Lung (tissue), 13 donors: ENCODE results near the gene MYCBP. TPM values are rescaled to one million over a fixed set of nuclear protein-coding genes. Genes with fewer than 3 reads are reported as not detected.

Source experiments
- ATAC-seq: fragments of 200-7000 bp; cut with Tn5 transposase; one replicate; pipeline ENCODE4 v1.9.1; 2020; ENCODE audit warnings: moderate number of reproducible peaks; ENCODE audit not compliant: insufficient read depth, low FRiP score
- DNase-seq, 3 donors: peaks; one replicate each; pipeline ENCODE4 v3.0.0-alpha.2; 2013 to 2017
- H3K27ac ChIP-seq, 2 donors: one replicate each; pipeline ENCODE4 v1.5.1; 2013; ENCODE audit warnings: mild to moderate bottlenecking in 2 of 2, moderate library complexity in 2 of 2, control low read depth in 1 of 2, inconsistent platforms in 1 of 2, low read depth in 1 of 2, low read length in 1 of 2
- H3K27me3 ChIP-seq, 3 donors: one replicate each; pipeline ENCODE4 v1.5.1; 2013; ENCODE audit warnings: low read length in 2 of 3; ENCODE audit not compliant: control insufficient read depth in 3 of 3, insufficient read depth in 3 of 3
- H3K36me3 ChIP-seq, 4 donors: one replicate each; pipeline ENCODE4 v1.5.1; 2013; ENCODE audit warnings: low read length in 4 of 4, mild to moderate bottlenecking in 1 of 4, moderate library complexity in 1 of 4; ENCODE audit not compliant: control insufficient read depth in 4 of 4, insufficient read depth in 4 of 4
- H3K4me1 ChIP-seq, 5 donors: one replicate each; pipeline ENCODE4 v1.5.1; 2013; ENCODE audit warnings: low read length in 5 of 5, mild to moderate bottlenecking in 2 of 5, moderate library complexity in 1 of 5; ENCODE audit not compliant: control insufficient read depth in 5 of 5, insufficient read depth in 5 of 5
- H3K4me3 ChIP-seq: one replicate; pipeline ENCODE4 v1.5.1; 2013; ENCODE audit warnings: mild to moderate bottlenecking, control low read depth, moderate library complexity
- H3K9ac ChIP-seq, 2 donors: one replicate each; pipeline ENCODE4 v1.5.1; 2013; ENCODE audit warnings: low read length in 2 of 2, control low read depth in 1 of 2; ENCODE audit not compliant: insufficient read depth in 1 of 2
- H3K9me3 ChIP-seq, 4 donors: one replicate each; pipeline ENCODE4 v1.5.1; 2013; ENCODE audit warnings: low read length in 3 of 4, mild to moderate bottlenecking in 1 of 4, moderate library complexity in 1 of 4; ENCODE audit not compliant: control insufficient read depth in 4 of 4, insufficient read depth in 3 of 4
- CTCF ChIP-seq: IDR thresholded peaks from 2 replicates; pipeline ENCODE4 v1.5.1; 2012; ENCODE audit warnings: mild to moderate bottlenecking; ENCODE audit errors: control extremely low read depth, extremely low read depth
- WGBS, 2 donors: extraction: QIAGEN DNeasy Blood & Tissue Kit; methylation state at CpG; one replicate each; pipeline ENCODE4 v1.1.7; 2013; 5-methylcytosine and 5-hydroxymethylcytosine counted together
- polyA plus RNA-seq, 2 donors: library from polyadenylated mRNA; stranded (reverse); fragments of 200-250 nt; gene quantifications; one replicate each; pipeline ENCODE4 v1.2.1, GENCODE V29; 2013
- small RNA-seq: library from RNA; depleted of rRNA; stranded (forward); fragments of <200 nt; gene quantifications from one replicate; pipeline ENCODE3, GENCODE V24; 2014; ENCODE audit warnings: low replicate concordance
- total RNA-seq, 2 donors: library from RNA; depleted of rRNA in 1 of 2; stranded (reverse); fragments of >200 nt in 1 of 2; gene quantifications; one replicate each; pipeline ENCODE4 v1.2.1, GENCODE V29; 2014 to 2021
- donor health status: control.
- donor health status: control.
- donor health status: Bipolar disorder and iron deficiency.
- donor health status: healthy.
- donor health status: DM: yes; HTN: yes; CAD: no.

The MYCBP gene
- total and polyA plus RNA-seq, 4 donors, result 11.2 to 26.6 (median 13.9) TPM

- Histone ChIP-seq H3K4me3 (no peak overlapping the region), H3K27me3 (peaks cover 0 to 59% (median 37%) of the 10 kb centered on the region in 3 donors), H3K27ac (no peak overlapping the region), H3K9me3 (peaks cover 0 to 6% (median 0%) of the 10 kb centered on the region in 4 donors), H3K36me3 (no peaks in the 10 kb centered on the region), H3K9ac (no peak overlapping the region), H3K4me1 (peaks cover 0 to 15% (median 6%) of the 10 kb centered on the region in 5 donors)
- no peak for TF ChIP-seq CTCF
- whole genome bisulfite sequencing, 2 donors, result 64% methylated on average over 7 of the region's 7 CpGs
- no peak for ATAC-seq
- DNase-seq, result no peak
Observed at GRCh38 chr1:38814444-38814983, 58.6 kb downstream of the MYCBP start.

GRCh38 chr1:38812981-38813380 lies 60.2 kb downstream of the MYCBP start:
- Histone ChIP-seq H3K4me1 (peaks cover 0 to 9% (median 3%) of the 10 kb centered on the region in 5 donors), H3K9ac (no peak overlapping the region), H3K4me3 (no peak overlapping the region), H3K27ac (no peak overlapping the region), H3K9me3 (peaks cover 0 to 6% (median 0%) of the 10 kb centered on the region in 4 donors), H3K36me3 (no peaks in the 10 kb centered on the region), H3K27me3 (peaks cover 0 to 48% (median 41%) of the 10 kb centered on the region in 3 donors)
- no peak for TF ChIP-seq CTCF
- ATAC-seq, result no peak
- 59 to 62% methylated on average over 5 of the region's 5 CpGs for WGBS, 2 donors
- no peak for DNase-seq

Small RNAs within 50 kb of the gene (small RNA-seq; reads per million reads assigned to genes)
- not detected for gene GJA9-MYCBP

Other genes with a start within 250 kb of the MYCBP start
- gene RRAGC, start 13.6 kb downstream of the MYCBP start, total RNA-seq, result 10 to 100 TPM; 28.1 to 32.1 TPM
- gene RRAGC, start 13.6 kb downstream of the MYCBP start, polyA plus RNA-seq, result 10 to 100 TPM; 13.0 to 25.8 TPM
- gene GJA9, start 8.2 kb upstream of the MYCBP start, total RNA-seq, result not detected
- under 1 TPM; 0.04 to 0.05 TPM for gene GJA9, start 8.2 kb upstream of the MYCBP start, polyA plus RNA-seq
- 1 to 10 TPM in 1 of 2 donors, under 1 TPM in 1; 0.97 to 1.3 TPM for gene RHBDL2, start 68.5 kb upstream of the MYCBP start, total RNA-seq
- 1 to 10 TPM; 1.1 to 3.3 TPM for gene RHBDL2, start 68.5 kb upstream of the MYCBP start, polyA plus RNA-seq
- gene AKIRIN1, start 117.9 kb upstream of the MYCBP start, total RNA-seq, result 10 to 100 TPM; 30.1 to 42.8 TPM
- gene AKIRIN1, start 117.9 kb upstream of the MYCBP start, polyA plus RNA-seq, result 10 to 100 TPM; 14.6 to 33.2 TPM
- gene NDUFS5, start 153.0 kb upstream of the MYCBP start, total RNA-seq, result 100 to 1,000 TPM; 149 to 278 TPM
- 1,000 to 10,000 TPM in 1 of 2 donors, 100 to 1,000 TPM in 1; 431 to 1,134 TPM for gene NDUFS5, start 153.0 kb upstream of the MYCBP start, polyA plus RNA-seq